HepG2 (cell line): ENCODE results near the gene EVA1A. TPM values are rescaled to one million over a fixed set of nuclear protein-coding genes. Genes with fewer than 3 reads are reported as not detected.

Experiments used
- ETV6 ChIP-seq: sonication (generic); formaldehyde crosslinking; conservative IDR thresholded peaks from 2 replicates; pipeline ENCODE4 v1.4.0; 2020; ENCODE audit warnings: missing genetic modification reagents
- RBAK ChIP-seq: sonication (generic); formaldehyde crosslinking; IDR thresholded peaks from 2 replicates; pipeline ENCODE4 v1.5.1; 2020; ENCODE audit warnings: mild to moderate bottlenecking, missing genetic modification reagents
- SP140L ChIP-seq: sonication (generic); formaldehyde crosslinking; IDR thresholded peaks from 2 replicates; pipeline ENCODE4 v1.4.0; 2020; ENCODE audit warnings: missing genetic modification reagents, borderline replicate concordance
- ZNF101 ChIP-seq: sonication (generic); formaldehyde crosslinking; IDR thresholded peaks from 2 replicates; pipeline ENCODE4 v1.4.0; 2020; ENCODE audit warnings: mild to moderate bottlenecking, low read depth, missing genetic modification reagents, borderline replicate concordance
- ZNF292 ChIP-seq: sonication (generic); formaldehyde crosslinking; IDR thresholded peaks from 2 replicates; pipeline ENCODE4 v1.8.1; 2022; ENCODE audit warnings: mild to moderate bottlenecking, low read depth, missing genetic modification reagents, borderline replicate concordance
- ZNF614 ChIP-seq: IDR thresholded peaks from 2 replicates; pipeline ENCODE4 v1.6.1; 2018; ENCODE audit warnings: missing biosample characterization, missing genetic modification reagents, inconsistent platforms, borderline replicate concordance
- ZNF879 ChIP-seq: sonication (generic); formaldehyde crosslinking; IDR thresholded peaks from 2 replicates; pipeline ENCODE4 v1.8.1; 2023; ENCODE audit warnings: missing genetic modification reagents
- polyA plus RNA-seq, 8 experiments: library from polyadenylated mRNA; depleted of rRNA in 3 of 8; stranded (reverse) in 7 of 8; unstranded in 1 of 8; fragments of >200 nt; fragmentation: Illumina TruSeq in 4 of 8; extraction: Trizol in 4 of 8; gene quantifications; 2 replicates each; pipeline versions ENCODE4 v1.2.1 to v1.2.3, GENCODE V29; 2011 to 2016; ENCODE audit warnings: low read depth in 4 of 8, missing spikeins in 1 of 8, mixed read lengths in 1 of 8; ENCODE audit not compliant: insufficient read depth in 1 of 8
- total RNA-seq, 5 experiments: library from RNA; depleted of rRNA; stranded (reverse); fragments of >200 nt; fragmentation: Illumina TruSeq; extraction: Trizol; gene quantifications; 2 replicates each; pipeline ENCODE4 v1.2.3, GENCODE V29; 2016; ENCODE audit warnings: low read depth in 1 of 5
- TF ChIP-seq, protein P1 (sequence below): sonication (generic); formaldehyde crosslinking; IDR thresholded peaks from 2 replicates; pipeline ENCODE4 v1.4.0; 2020; ENCODE audit warnings: missing genetic modification reagents
- TF ChIP-seq, protein P2 (sequence below), 2 experiments: fragments of 450-650 bp in 1 of 2; sonication (generic) in 1 of 2; formaldehyde crosslinking in 1 of 2; IDR thresholded peaks; 2 replicates each; pipeline versions ENCODE4 v1.6.1 to v1.8.0; 2016 to 2022; ENCODE audit warnings: antibody characterized with exemption in 1 of 2, mild to moderate bottlenecking in 1 of 2, missing genetic modification reagents in 1 of 2
- TF ChIP-seq, protein P3 (sequence below): sonication (generic); formaldehyde crosslinking; IDR thresholded peaks from 2 replicates; pipeline ENCODE4 v1.4.0; 2020; ENCODE audit warnings: missing genetic modification reagents, mild to moderate bottlenecking, borderline replicate concordance

EVA1A gene
- total and polyA plus RNA-seq, 2 of the 13 experiments (the other 11 are each of a cell fraction or from before 2014, with no cell fraction given): 57.5 to 57.8 TPM

DNA sequence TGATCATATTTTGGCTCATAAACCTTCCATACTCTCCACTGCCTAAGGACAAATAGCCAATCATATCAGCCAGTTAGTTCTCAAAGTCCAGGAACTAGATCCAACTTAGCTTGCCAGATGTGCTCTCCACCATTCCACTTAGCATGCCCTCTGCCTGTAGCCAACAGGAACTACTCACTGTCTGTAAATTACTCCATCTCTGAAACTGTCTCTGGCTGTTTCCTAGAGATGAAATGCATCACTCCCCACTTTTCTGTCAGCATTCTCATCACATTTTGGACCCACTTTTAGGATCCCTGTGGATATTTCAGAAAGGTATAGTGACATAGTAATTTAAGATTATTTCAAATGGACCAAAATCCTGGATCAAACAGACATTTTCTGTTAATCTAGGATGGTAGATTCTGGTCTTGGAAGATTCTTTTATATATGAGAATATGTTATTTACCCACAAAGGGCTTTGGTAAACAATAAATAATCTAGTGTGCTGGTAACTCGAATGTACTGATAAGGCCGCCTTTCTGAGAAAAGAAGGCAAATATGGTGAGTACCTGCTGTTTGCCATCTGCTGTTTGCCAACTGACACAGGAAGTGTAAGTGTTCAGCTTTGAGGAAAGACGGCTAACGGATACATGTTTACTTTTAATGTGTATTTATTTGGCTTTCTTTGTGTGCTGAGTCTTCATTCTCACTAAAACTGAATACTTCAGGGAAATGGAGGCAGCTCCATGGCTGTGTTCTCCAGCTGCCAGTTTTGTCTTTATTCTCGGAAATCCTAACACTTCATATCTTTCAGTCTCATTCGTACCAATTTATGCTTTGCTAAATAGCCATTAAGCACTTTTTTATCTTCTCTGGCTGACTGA, 79.5 kb downstream of the EVA1A start (continued):
- TF ChIP-seq, protein P1, sequence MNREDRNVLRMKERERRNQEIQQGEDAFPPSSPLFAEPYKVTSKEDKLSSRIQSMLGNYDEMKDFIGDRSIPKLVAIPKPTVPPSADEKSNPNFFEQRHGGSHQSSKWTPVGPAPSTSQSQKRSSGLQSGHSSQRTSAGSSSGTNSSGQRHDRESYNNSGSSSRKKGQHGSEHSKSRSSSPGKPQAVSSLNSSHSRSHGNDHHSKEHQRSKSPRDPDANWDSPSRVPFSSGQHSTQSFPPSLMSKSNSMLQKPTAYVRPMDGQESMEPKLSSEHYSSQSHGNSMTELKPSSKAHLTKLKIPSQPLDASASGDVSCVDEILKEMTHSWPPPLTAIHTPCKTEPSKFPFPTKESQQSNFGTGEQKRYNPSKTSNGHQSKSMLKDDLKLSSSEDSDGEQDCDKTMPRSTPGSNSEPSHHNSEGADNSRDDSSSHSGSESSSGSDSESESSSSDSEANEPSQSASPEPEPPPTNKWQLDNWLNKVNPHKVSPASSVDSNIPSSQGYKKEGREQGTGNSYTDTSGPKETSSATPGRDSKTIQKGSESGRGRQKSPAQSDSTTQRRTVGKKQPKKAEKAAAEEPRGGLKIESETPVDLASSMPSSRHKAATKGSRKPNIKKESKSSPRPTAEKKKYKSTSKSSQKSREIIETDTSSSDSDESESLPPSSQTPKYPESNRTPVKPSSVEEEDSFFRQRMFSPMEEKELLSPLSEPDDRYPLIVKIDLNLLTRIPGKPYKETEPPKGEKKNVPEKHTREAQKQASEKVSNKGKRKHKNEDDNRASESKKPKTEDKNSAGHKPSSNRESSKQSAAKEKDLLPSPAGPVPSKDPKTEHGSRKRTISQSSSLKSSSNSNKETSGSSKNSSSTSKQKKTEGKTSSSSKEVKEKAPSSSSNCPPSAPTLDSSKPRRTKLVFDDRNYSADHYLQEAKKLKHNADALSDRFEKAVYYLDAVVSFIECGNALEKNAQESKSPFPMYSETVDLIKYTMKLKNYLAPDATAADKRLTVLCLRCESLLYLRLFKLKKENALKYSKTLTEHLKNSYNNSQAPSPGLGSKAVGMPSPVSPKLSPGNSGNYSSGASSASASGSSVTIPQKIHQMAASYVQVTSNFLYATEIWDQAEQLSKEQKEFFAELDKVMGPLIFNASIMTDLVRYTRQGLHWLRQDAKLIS: no peak; the same call in 1 of the 2 replicates
- TF ChIP-seq ZNF614 (CRISPR knock-in tag) (peak; percentile 88), ETV6 (CRISPR knock-in tag) (no peak), ZNF879 (CRISPR knock-in tag) (no peak), SP140L (peak; percentile 28; the same call in 1 of the 2 replicates), RBAK (CRISPR knock-in tag) (peak; percentile 78; the same call in 1 of the 2 replicates), ZNF101 (no peak), ZNF292 (peak; percentile 88; the same call in 1 of the 2 replicates)
- TF ChIP-seq, protein P2, sequence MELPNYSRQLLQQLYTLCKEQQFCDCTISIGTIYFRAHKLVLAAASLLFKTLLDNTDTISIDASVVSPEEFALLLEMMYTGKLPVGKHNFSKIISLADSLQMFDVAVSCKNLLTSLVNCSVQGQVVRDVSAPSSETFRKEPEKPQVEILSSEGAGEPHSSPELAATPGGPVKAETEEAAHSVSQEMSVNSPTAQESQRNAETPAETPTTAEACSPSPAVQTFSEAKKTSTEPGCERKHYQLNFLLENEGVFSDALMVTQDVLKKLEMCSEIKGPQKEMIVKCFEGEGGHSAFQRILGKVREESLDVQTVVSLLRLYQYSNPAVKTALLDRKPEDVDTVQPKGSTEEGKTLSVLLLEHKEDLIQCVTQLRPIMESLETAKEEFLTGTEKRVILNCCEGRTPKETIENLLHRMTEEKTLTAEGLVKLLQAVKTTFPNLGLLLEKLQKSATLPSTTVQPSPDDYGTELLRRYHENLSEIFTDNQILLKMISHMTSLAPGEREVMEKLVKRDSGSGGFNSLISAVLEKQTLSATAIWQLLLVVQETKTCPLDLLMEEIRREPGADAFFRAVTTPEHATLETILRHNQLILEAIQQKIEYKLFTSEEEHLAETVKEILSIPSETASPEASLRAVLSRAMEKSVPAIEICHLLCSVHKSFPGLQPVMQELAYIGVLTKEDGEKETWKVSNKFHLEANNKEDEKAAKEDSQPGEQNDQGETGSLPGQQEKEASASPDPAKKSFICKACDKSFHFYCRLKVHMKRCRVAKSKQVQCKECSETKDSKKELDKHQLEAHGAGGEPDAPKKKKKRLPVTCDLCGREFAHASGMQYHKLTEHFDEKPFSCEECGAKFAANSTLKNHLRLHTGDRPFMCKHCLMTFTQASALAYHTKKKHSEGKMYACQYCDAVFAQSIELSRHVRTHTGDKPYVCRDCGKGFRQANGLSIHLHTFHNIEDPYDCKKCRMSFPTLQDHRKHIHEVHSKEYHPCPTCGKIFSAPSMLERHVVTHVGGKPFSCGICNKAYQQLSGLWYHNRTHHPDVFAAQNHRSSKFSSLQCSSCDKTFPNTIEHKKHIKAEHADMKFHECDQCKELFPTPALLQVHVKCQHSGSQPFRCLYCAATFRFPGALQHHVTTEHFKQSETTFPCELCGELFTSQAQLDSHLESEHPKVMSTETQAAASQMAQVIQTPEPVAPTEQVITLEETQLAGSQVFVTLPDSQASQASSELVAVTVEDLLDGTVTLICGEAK (IDR thresholded peaks at IDR 0.05): no peak
- TF ChIP-seq, protein P2 (CRISPR knock-in tag; IDR thresholded peaks at IDR 0.05): no peak
- TF ChIP-seq, protein P3, sequence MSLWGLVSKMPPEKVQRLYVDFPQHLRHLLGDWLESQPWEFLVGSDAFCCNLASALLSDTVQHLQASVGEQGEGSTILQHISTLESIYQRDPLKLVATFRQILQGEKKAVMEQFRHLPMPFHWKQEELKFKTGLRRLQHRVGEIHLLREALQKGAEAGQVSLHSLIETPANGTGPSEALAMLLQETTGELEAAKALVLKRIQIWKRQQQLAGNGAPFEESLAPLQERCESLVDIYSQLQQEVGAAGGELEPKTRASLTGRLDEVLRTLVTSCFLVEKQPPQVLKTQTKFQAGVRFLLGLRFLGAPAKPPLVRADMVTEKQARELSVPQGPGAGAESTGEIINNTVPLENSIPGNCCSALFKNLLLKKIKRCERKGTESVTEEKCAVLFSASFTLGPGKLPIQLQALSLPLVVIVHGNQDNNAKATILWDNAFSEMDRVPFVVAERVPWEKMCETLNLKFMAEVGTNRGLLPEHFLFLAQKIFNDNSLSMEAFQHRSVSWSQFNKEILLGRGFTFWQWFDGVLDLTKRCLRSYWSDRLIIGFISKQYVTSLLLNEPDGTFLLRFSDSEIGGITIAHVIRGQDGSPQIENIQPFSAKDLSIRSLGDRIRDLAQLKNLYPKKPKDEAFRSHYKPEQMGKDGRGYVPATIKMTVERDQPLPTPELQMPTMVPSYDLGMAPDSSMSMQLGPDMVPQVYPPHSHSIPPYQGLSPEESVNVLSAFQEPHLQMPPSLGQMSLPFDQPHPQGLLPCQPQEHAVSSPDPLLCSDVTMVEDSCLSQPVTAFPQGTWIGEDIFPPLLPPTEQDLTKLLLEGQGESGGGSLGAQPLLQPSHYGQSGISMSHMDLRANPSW (CRISPR knock-in tag): peak; percentile 68; the same call in 1 of the 2 replicates
